ENCODE measurements around the gene ASCC1.
A peak's percentile ranks its signal among the peaks of the same experiment; 100 is the strongest.
"Not testable (repeated sequence)": the region's sequence is repeated elsewhere in the genome, so short reads cannot be mapped to it uniquely, and the experiment has no call there.

The ASCC1 gene

GRCh38 chr10:72238392-72239175 is 22.5 kb upstream of the ASCC1 start:
- no peaks in the 10 kb centered on the region for H3K27me3 Mint-ChIP-seq
- DNase-seq = no peak
- ATAC-seq = no peak
- no peaks in the 10 kb centered on the region for H3K9me3 Mint-ChIP-seq
- no peak overlapping the region for H3K27ac Mint-ChIP-seq
- peaks cover 43% of the 10 kb centered on the region for H3K4me1 Mint-ChIP-seq
- no peak overlapping the region for H3K4me3 Mint-ChIP-seq

GRCh38 chr10:72235544-72236279 is 19.6 kb upstream of the ASCC1 start:
- Mint-ChIP-seq H3K4me3 (no peak overlapping the region), H3K4me1 (peaks cover 21% of the 10 kb centered on the region), H3K27ac (peak overlapping the region in 1 of 2 donors; percentile 59), H3K9me3 (no peaks in the 10 kb centered on the region), H3K27me3 (no peaks in the 10 kb centered on the region)
- ATAC-seq = no peak
- DNase-seq = no peak

GRCh38 chr10:72234560-72235095 is 18.6 kb upstream of the ASCC1 start:
- Mint-ChIP-seq H3K4me1 (peaks cover 23% of the 10 kb centered on the region), H3K4me3 (no peak overlapping the region), H3K27me3 (no peaks in the 10 kb centered on the region), H3K9me3 (no peaks in the 10 kb centered on the region), H3K27ac (no peak overlapping the region)
- ATAC-seq (no peak), DNase-seq (no peak)

GRCh38 chr10:72233621-72234020 is 17.5 kb upstream of the ASCC1 start:
- ATAC-seq (no peak), DNase-seq (no peak)
- Mint-ChIP-seq H3K9me3 (no peaks in the 10 kb centered on the region), H3K4me3 (no peak overlapping the region), H3K27me3 (no peaks in the 10 kb centered on the region), H3K27ac (peak overlapping the region; percentile 20 to 78), H3K4me1 (peaks cover 30% of the 10 kb centered on the region)

GRCh38 chr10:72229261-72230251 is 13.5 kb upstream of the ASCC1 start:
- ATAC-seq = no peak
- Mint-ChIP-seq H3K4me3 (no peak overlapping the region), H3K27ac (peak overlapping the region; percentile 12 to 80), H3K27me3 (no peaks in the 10 kb centered on the region), H3K4me1 (peaks cover 44% of the 10 kb centered on the region), H3K9me3 (no peaks in the 10 kb centered on the region)
- DNase-seq = no peak

- ATAC-seq (no peak), DNase-seq (no peak)
- H3K9me3 Mint-ChIP-seq = no peaks in the 10 kb centered on the region
- peaks cover 57% of the 10 kb centered on the region for H3K4me1 Mint-ChIP-seq
- H3K27ac Mint-ChIP-seq = no peak overlapping the region
- no peak overlapping the region for H3K4me3 Mint-ChIP-seq
- H3K27me3 Mint-ChIP-seq = no peaks in the 10 kb centered on the region
Observed at GRCh38 chr10:72228318-72228751, 12.3 kb upstream of the ASCC1 start.

GRCh38 chr10:72227826-72228225 is 11.8 kb upstream of the ASCC1 start:
- H3K27me3 Mint-ChIP-seq = no peaks in the 10 kb centered on the region
- DNase-seq (no peak), ATAC-seq (no peak)
- H3K4me3 Mint-ChIP-seq = peak overlapping the region; percentile 9 to 26
- peak overlapping the region in 1 of 2 donors; percentile 36 for H3K27ac Mint-ChIP-seq
- H3K9me3 Mint-ChIP-seq = no peaks in the 10 kb centered on the region
- peaks cover 62% of the 10 kb centered on the region for H3K4me1 Mint-ChIP-seq

GRCh38 chr10:72226418-72227027 is 10.4 kb upstream of the ASCC1 start:
- Mint-ChIP-seq H3K4me3 (peak overlapping the region; percentile 27 to 38), H3K9me3 (no peaks in the 10 kb centered on the region), H3K27me3 (no peaks in the 10 kb centered on the region), H3K4me1 (peaks cover 71% of the 10 kb centered on the region), H3K27ac (peak overlapping the region; percentile 74 to 82)
- DNase-seq = peak in 1 of 2 donors; percentile 43
- ATAC-seq = peak; percentile 86

GRCh38 chr10:72224191-72224590 is 8.1 kb upstream of the ASCC1 start:
- H3K4me3 Mint-ChIP-seq = peak overlapping the region in 1 of 2 donors; percentile 76
- ATAC-seq = not testable (repeated sequence)

GRCh38 chr10:72223743-72224101 is 7.6 kb upstream of the ASCC1 start:
- ATAC-seq (peak; percentile 68), DNase-seq (peak in 1 of 2 donors; percentile 39)
- H3K9me3 Mint-ChIP-seq = no peaks in the 10 kb centered on the region
- peak overlapping the region; percentile 69 to 76 for H3K4me3 Mint-ChIP-seq
- peaks cover 66% of the 10 kb centered on the region for H3K4me1 Mint-ChIP-seq
- H3K27ac Mint-ChIP-seq = peak overlapping the region in 1 of 2 donors; percentile 93
- no peaks in the 10 kb centered on the region for H3K27me3 Mint-ChIP-seq

More at GRCh38 chr10:72224191-72224590, 8.1 kb upstream of the ASCC1 start:
- not testable (repeated sequence) for DNase-seq, H3K27ac Mint-ChIP-seq, H3K9me3 Mint-ChIP-seq, H3K27me3 Mint-ChIP-seq
- H3K4me1 Mint-ChIP-seq = peaks cover 66% of the 10 kb centered on the region

- H3K27ac Mint-ChIP-seq = no peak overlapping the region
- no peaks in the 10 kb centered on the region for H3K9me3 Mint-ChIP-seq
- ATAC-seq (no peak), DNase-seq (no peak)
- H3K27me3 Mint-ChIP-seq = no peaks in the 10 kb centered on the region
- no peak overlapping the region for H3K4me3 Mint-ChIP-seq
- peaks cover 57% of the 10 kb centered on the region for H3K4me1 Mint-ChIP-seq
Observed at GRCh38 chr10:72221278-72221677, 5.2 kb upstream of the ASCC1 start.

- DNase-seq (no peak), ATAC-seq (no peak)
- no peaks in the 10 kb centered on the region for H3K9me3 Mint-ChIP-seq
- H3K4me1 Mint-ChIP-seq = peaks cover 55% of the 10 kb centered on the region
- no peak overlapping the region for H3K27ac Mint-ChIP-seq
- no peaks in the 10 kb centered on the region for H3K27me3 Mint-ChIP-seq
- peak overlapping the region in 1 of 2 donors; percentile 6 for H3K4me3 Mint-ChIP-seq
Observed at GRCh38 chr10:72220637-72221036, 4.6 kb upstream of the ASCC1 start.

- Mint-ChIP-seq H3K9me3 (no peaks in the 10 kb centered on the region), H3K4me3 (peak overlapping the region; percentile 71 to 83), H3K4me1 (peaks cover 58% of the 10 kb centered on the region), H3K27me3 (no peaks in the 10 kb centered on the region), H3K27ac (peak overlapping the region; percentile 96 to 97)
- ATAC-seq (no peak), DNase-seq (no peak)
Observed at GRCh38 chr10:72219235-72219814, 3.2 kb upstream of the ASCC1 start.

GRCh38 chr10:72218726-72219125 is 2.6 kb upstream of the ASCC1 start:
- Mint-ChIP-seq H3K4me3 (peak overlapping the region; percentile 71 to 83), H3K27ac (peak overlapping the region; percentile 96 to 97), H3K4me1 (peaks cover 58% of the 10 kb centered on the region), H3K9me3 (no peaks in the 10 kb centered on the region), H3K27me3 (no peaks in the 10 kb centered on the region)
- ATAC-seq = no peak
- DNase-seq = no peak
